Astrocyte (in vitro differentiated cells and primary cell): Measurements from ENCODE around the gene ADAMTS9. TPM values are rescaled to one million over a fixed set of nuclear protein-coding genes. Genes with fewer than 3 reads are reported as not detected.

Source experiments
- DNase-seq: peaks from one replicate; pipeline ENCODE4 v3.0.0-alpha.2; 2010; ENCODE audit warnings: low read depth
- FAIRE-seq: peaks from 2 replicates; lab custom pipeline; 2011; peaks lifted over from hg19 to GRCh38; lab: Jason Lieb, UNC
- H2AFZ ChIP-seq: 2 replicates; pipeline ENCODE4 v1.6.0; 2012; ENCODE audit warnings: low read depth, low read length, inconsistent platforms
- H3K27ac ChIP-seq: 2 replicates; pipeline ENCODE4 v1.5.1; 2011; ENCODE audit warnings: low read depth, low read length, inconsistent platforms
- H3K27me3 ChIP-seq: 2 replicates; pipeline ENCODE4 v1.6.0; 2011; ENCODE audit warnings: low read length, inconsistent platforms; ENCODE audit not compliant: insufficient read depth
- H3K36me3 ChIP-seq: 2 replicates; pipeline ENCODE4 v1.5.1; 2011; ENCODE audit warnings: low read length, inconsistent platforms; ENCODE audit not compliant: insufficient read depth
- H3K4me1 ChIP-seq: 2 replicates; pipeline ENCODE4 v1.5.1; 2011; ENCODE audit warnings: low read length, inconsistent platforms; ENCODE audit not compliant: insufficient read depth
- H3K4me2 ChIP-seq: 2 replicates; pipeline ENCODE4 v1.6.0; 2012; ENCODE audit warnings: low read length, inconsistent platforms
- H3K4me3 ChIP-seq: 2 replicates; pipeline ENCODE4 v1.5.1; 2011; ENCODE audit warnings: low read depth, mild to moderate bottlenecking, low read length, inconsistent platforms; ENCODE audit not compliant: insufficient read depth
- H3K79me2 ChIP-seq: 2 replicates; pipeline ENCODE4 v1.6.0; 2012; ENCODE audit warnings: mild to moderate bottlenecking, low read length, inconsistent platforms; ENCODE audit not compliant: insufficient read depth
- H3K9ac ChIP-seq: 2 replicates; pipeline ENCODE4 v1.6.0; 2012; ENCODE audit warnings: mild to moderate bottlenecking, low read length, inconsistent platforms
- H3K9me3 ChIP-seq: 2 replicates; pipeline ENCODE4 v1.5.1; 2012; ENCODE audit warnings: low read depth, mild to moderate bottlenecking, low read length, inconsistent platforms; ENCODE audit not compliant: insufficient read depth
- H4K20me1 ChIP-seq: 2 replicates; pipeline ENCODE4 v1.6.0; 2012; ENCODE audit warnings: low read length, inconsistent platforms; ENCODE audit not compliant: insufficient read depth
- H3K27ac Mint-ChIP-seq: one replicate; pipeline ENCODE4 v1.8.0; 2021; ENCODE audit warnings: mild to moderate bottlenecking, mixed read lengths; ENCODE audit not compliant: unreplicated experiment
- H3K27me3 Mint-ChIP-seq: one replicate; pipeline ENCODE4 v1.8.0; 2021; ENCODE audit warnings: low read depth, mixed read lengths; ENCODE audit not compliant: unreplicated experiment
- H3K36me3 Mint-ChIP-seq: one replicate; pipeline ENCODE4 v1.8.0; 2021; ENCODE audit warnings: low read depth, mixed read lengths; ENCODE audit not compliant: unreplicated experiment
- H3K4me1 Mint-ChIP-seq: one replicate; pipeline ENCODE4 v1.8.0; 2021; ENCODE audit warnings: low read depth, mixed read lengths; ENCODE audit not compliant: unreplicated experiment
- H3K4me3 Mint-ChIP-seq: one replicate; pipeline ENCODE4 v1.8.0; 2021; ENCODE audit warnings: mild to moderate bottlenecking, moderate library complexity, mixed read lengths; ENCODE audit not compliant: unreplicated experiment
- H3K9me3 Mint-ChIP-seq: one replicate; pipeline ENCODE4 v1.8.0; 2021; ENCODE audit warnings: mild to moderate bottlenecking, mixed read lengths; ENCODE audit not compliant: unreplicated experiment
- EZH2 ChIP-seq: IDR thresholded peaks from 2 replicates; pipeline ENCODE4 v1.6.1; 2012; ENCODE audit warnings: mild to moderate bottlenecking, low read length, inconsistent platforms; ENCODE audit not compliant: insufficient read depth
- total RNA-seq: library from RNA; stranded (reverse); gene quantifications from 2 replicates; pipeline ENCODE4 v1.2.1, GENCODE V29; 2021
- TF ChIP-seq, protein P1 (sequence below): IDR thresholded peaks from 2 replicates; pipeline ENCODE4 v1.5.1; 2011; ENCODE audit warnings: low read depth, mild to moderate bottlenecking, inconsistent platforms, low read length, moderate library complexity; ENCODE audit not compliant: insufficient read depth

Gene ADAMTS9
- total RNA-seq, 1 donor from 2014 or later = 8.3 TPM

DNA sequence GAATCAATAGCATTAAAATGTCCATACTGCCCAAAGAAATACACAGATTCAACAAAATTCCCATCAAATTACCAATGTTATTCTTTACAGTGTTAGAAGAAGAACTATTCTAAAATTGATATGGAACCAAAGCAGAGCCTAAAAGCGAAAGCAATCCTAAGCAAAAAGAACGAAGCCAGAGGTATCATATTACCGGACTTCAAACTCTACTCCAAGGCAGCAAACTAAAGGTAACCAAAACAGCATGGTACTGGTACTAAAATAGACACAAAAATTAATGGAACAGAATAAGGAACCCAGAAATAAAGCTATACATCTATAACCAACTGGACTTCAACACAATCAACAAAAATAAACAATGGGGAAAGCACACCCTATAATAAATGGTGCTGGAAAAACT, 167.5 kb downstream of the ADAMTS9 start:
- H3K27me3 Mint-ChIP-seq = no peaks in the 10 kb centered on the region
- Histone ChIP-seq H4K20me1 (no peaks in the 10 kb centered on the region), H3K9me3 (peaks cover 2% of the 10 kb centered on the region), H3K79me2 (no peaks in the 10 kb centered on the region), H2AFZ (no peak overlapping the region), H3K4me3 (no peak overlapping the region), H3K36me3 (no peaks in the 10 kb centered on the region), H3K27ac (no peak overlapping the region), H3K4me2 (no peak overlapping the region), H3K27me3 (no peaks in the 10 kb centered on the region), H3K9ac (no peak overlapping the region), H3K4me1 (no peaks in the 10 kb centered on the region)
- H3K27ac Mint-ChIP-seq = no peak overlapping the region
- DNase-seq = no peak
- peaks cover 3% of the 10 kb centered on the region for H3K4me1 Mint-ChIP-seq
- no peak for FAIRE-seq
- TF ChIP-seq, protein P1, sequence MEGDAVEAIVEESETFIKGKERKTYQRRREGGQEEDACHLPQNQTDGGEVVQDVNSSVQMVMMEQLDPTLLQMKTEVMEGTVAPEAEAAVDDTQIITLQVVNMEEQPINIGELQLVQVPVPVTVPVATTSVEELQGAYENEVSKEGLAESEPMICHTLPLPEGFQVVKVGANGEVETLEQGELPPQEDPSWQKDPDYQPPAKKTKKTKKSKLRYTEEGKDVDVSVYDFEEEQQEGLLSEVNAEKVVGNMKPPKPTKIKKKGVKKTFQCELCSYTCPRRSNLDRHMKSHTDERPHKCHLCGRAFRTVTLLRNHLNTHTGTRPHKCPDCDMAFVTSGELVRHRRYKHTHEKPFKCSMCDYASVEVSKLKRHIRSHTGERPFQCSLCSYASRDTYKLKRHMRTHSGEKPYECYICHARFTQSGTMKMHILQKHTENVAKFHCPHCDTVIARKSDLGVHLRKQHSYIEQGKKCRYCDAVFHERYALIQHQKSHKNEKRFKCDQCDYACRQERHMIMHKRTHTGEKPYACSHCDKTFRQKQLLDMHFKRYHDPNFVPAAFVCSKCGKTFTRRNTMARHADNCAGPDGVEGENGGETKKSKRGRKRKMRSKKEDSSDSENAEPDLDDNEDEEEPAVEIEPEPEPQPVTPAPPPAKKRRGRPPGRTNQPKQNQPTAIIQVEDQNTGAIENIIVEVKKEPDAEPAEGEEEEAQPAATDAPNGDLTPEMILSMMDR = no peak
- TF ChIP-seq EZH2 = no peak
- H3K9me3 Mint-ChIP-seq = peaks cover 10% of the 10 kb centered on the region
- H3K36me3 Mint-ChIP-seq = peaks cover 6% of the 10 kb centered on the region
- H3K4me3 Mint-ChIP-seq = no peak overlapping the region

DNA sequence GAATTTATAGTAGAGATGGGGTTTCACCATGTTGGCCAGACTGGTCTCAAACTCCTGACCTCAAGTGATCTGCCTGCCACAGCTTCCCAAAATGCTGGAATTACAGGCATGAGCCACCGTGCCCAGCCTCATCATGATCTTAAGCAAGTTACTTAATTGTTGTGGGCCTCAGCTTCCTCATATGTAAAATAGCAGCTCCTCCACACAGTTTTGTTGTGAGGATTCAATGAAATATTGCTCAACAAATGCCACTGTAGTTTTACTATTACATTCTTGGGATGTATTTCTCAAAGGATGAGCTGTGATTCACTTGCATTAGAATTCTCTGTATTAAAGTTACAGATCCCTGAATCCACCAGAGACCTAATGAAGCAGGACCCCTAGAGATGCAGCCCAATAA, 168.8 kb downstream of the ADAMTS9 start:
- FAIRE-seq (no peak), DNase-seq (no peak)
- Histone ChIP-seq H3K9ac (no peak overlapping the region), H3K9me3 (peaks cover 2% of the 10 kb centered on the region), H3K79me2 (no peaks in the 10 kb centered on the region), H3K4me2 (no peak overlapping the region), H2AFZ (no peak overlapping the region), H4K20me1 (no peaks in the 10 kb centered on the region), H3K36me3 (no peaks in the 10 kb centered on the region), H3K4me1 (no peaks in the 10 kb centered on the region), H3K27me3 (no peaks in the 10 kb centered on the region), H3K4me3 (no peak overlapping the region), H3K27ac (no peak overlapping the region)
- Mint-ChIP-seq H3K9me3 (peaks cover 10% of the 10 kb centered on the region), H3K27ac (no peak overlapping the region), H3K4me1 (peaks cover 3% of the 10 kb centered on the region), H3K27me3 (no peaks in the 10 kb centered on the region), H3K4me3 (no peak overlapping the region), H3K36me3 (peaks cover 6% of the 10 kb centered on the region)
- TF ChIP-seq, protein P1 = no peak
- TF ChIP-seq EZH2 = no peak

DNA sequence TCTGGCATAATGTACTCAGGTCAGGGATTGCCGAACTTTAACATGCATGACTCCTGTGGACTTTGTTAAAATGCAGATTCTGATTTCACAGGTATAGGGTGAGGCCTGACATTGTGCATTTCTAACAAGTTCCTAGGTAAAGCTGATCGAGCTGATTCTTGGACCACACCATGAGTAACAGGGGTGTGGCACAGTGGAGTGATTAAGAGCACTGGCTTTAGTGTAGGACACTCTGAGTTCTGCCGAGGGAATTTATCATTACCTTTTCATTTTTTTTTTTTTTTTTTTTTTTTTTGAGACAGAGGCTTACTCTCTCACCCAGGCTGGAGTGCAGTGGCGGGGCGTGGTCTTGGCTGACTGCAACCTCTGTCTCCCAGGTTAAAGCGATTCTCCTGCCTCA, 169.3 kb downstream of the ADAMTS9 start:
- Histone ChIP-seq H3K36me3 (no peaks in the 10 kb centered on the region), H3K79me2 (no peaks in the 10 kb centered on the region), H3K27me3 (no peaks in the 10 kb centered on the region), H3K9me3 (peaks cover 2% of the 10 kb centered on the region), H3K4me2 (no peak overlapping the region), H4K20me1 (no peaks in the 10 kb centered on the region), H2AFZ (no peak overlapping the region), H3K27ac (no peak overlapping the region), H3K4me3 (no peak overlapping the region), H3K4me1 (no peaks in the 10 kb centered on the region), H3K9ac (no peak overlapping the region)
- DNase-seq (no peak), FAIRE-seq (no peak)
- H3K27me3 Mint-ChIP-seq = no peaks in the 10 kb centered on the region
- H3K9me3 Mint-ChIP-seq = peaks cover 10% of the 10 kb centered on the region
- H3K4me1 Mint-ChIP-seq = peaks cover 3% of the 10 kb centered on the region
- H3K4me3 Mint-ChIP-seq = no peak overlapping the region
- H3K36me3 Mint-ChIP-seq = peaks cover 6% of the 10 kb centered on the region
- H3K27ac Mint-ChIP-seq = no peak overlapping the region
- TF ChIP-seq, protein P1 = no peak
- TF ChIP-seq EZH2 = no peak
